PC-9 (cell line): ENCODE measurements around the gene ANO2.

Source experiments
- CTCF ChIP-seq: fragments of 200-600 bp; sonication (generic); conservative IDR thresholded peaks from 2 replicates; pipeline ENCODE4 v1.6.1; 2017; ENCODE audit warnings: mixed run types, antibody characterized with exemption, mild to moderate bottlenecking, moderate library complexity
- EZH2 ChIP-seq: fragments of 200-600 bp; sonication (generic); IDR thresholded peaks from 2 replicates; pipeline ENCODE4 v1.8.0; 2017; ENCODE audit warnings: antibody characterized with exemption, low read depth

GRCh38 chr12:5988088-5988487, 43.0 kb upstream of the ANO2 start:
- no peak for TF ChIP-seq EZH2
- TF ChIP-seq CTCF: no peak
